GM12801 (cell line): ENCODE results near the gene TENT5A.

Source experiments
- CTCF ChIP-seq: IDR thresholded peaks from one replicate; pipeline ENCODE4 v1.5.1; 2011; ENCODE audit warnings: control low read depth; ENCODE audit not compliant: insufficient read length; ENCODE audit errors: extremely low read depth

TENT5A gene

GRCh38 chr6:81739230-81740195 is 13.0 kb downstream of the TENT5A start:
- no peak for TF ChIP-seq CTCF

- no peak for TF ChIP-seq CTCF
These were observed 16.1 kb downstream of the TENT5A start for GRCh38 chr6:81736428-81736827.

- TF ChIP-seq CTCF, result no peak
These were observed 16.6 kb downstream of the TENT5A start for GRCh38 chr6:81735756-81736380.

GRCh38 chr6:81734500-81735150 is 17.9 kb downstream of the TENT5A start:
- TF ChIP-seq CTCF, result no peak

GRCh38 chr6:81734081-81734480 is 18.4 kb downstream of the TENT5A start:
- TF ChIP-seq CTCF, result no peak

GRCh38 chr6:81731814-81732213 is 20.7 kb downstream of the TENT5A start:
- no peak for TF ChIP-seq CTCF

GRCh38 chr6:81727876-81728517 is 24.5 kb downstream of the TENT5A start:
- TF ChIP-seq CTCF, result no peak
